ENCODE results near the gene CLPTM1.

GRCh38 chr19:44924243-44924725 lies 30.9 kb upstream of the CLPTM1 start:
- TF ChIP-seq CTCF (IDR thresholded peaks at IDR 0.05; ENCODE audit: low read length) (no peak), EZH2 (IDR thresholded peaks at IDR 0.05; ENCODE audit: borderline replicate concordance, low read length) (no peak)

All from OCI-LY1 (cell line).